GM23338 (cell line): ENCODE measurements around the gene CNPY4. TPM values are rescaled to one million over a fixed set of nuclear protein-coding genes. Genes with fewer than 3 reads are reported as not detected.

Experiments
- ATAC-seq: fragments of 200-7000 bp; cut with Tn5 transposase; 3 replicates; pipeline ENCODE4 v1.9.1; 2020
- DNase-seq: peaks from one replicate; pipeline ENCODE4 v3.0.0-alpha.2; 2015; ENCODE audit warnings: low spot score
- H2AFZ ChIP-seq: fragments of 200-600 bp; sonication (generic); 2 replicates; pipeline ENCODE4 v1.8.0; 2016; ENCODE audit warnings: antibody characterized with exemption, mild to moderate bottlenecking, moderate library complexity
- H3F3A ChIP-seq: fragments of 200-600 bp; sonication (generic); replicated peaks from 2 replicates; pipeline ENCODE4 v1.8.0; 2017; ENCODE audit warnings: antibody characterized with exemption, mixed run types, low read depth
- H3K27ac ChIP-seq: fragments of 200-600 bp; sonication (generic); 2 replicates; pipeline ENCODE4 v1.6.1; 2016; ENCODE audit warnings: low read depth
- H3K27me3 ChIP-seq: fragments of 200-600 bp; sonication (generic); 2 replicates; pipeline ENCODE4 v1.8.0; 2016; ENCODE audit warnings: mild to moderate bottlenecking, mixed run types, moderate library complexity; ENCODE audit not compliant: insufficient read depth
- H3K36me3 ChIP-seq: fragments of 200-600 bp; sonication (generic); 2 replicates; pipeline ENCODE4 v1.8.0; 2016; ENCODE audit warnings: mild to moderate bottlenecking; ENCODE audit not compliant: insufficient read depth
- H3K4me1 ChIP-seq: fragments of 200-600 bp; sonication (generic); 2 replicates; pipeline ENCODE4 v1.8.0; 2016; ENCODE audit warnings: mild to moderate bottlenecking, moderate library complexity; ENCODE audit not compliant: insufficient read depth
- H3K4me2 ChIP-seq: fragments of 200-600 bp; sonication (generic); 2 replicates; pipeline ENCODE4 v1.7.1; 2017; ENCODE audit warnings: mixed run types
- H3K4me3 ChIP-seq: fragments of 200-600 bp; sonication (generic); 2 replicates; pipeline ENCODE4 v1.6.1; 2016; ENCODE audit warnings: mixed run types
- H3K79me2 ChIP-seq: fragments of 200-600 bp; sonication (generic); replicated peaks from 2 replicates; pipeline ENCODE4 v1.8.0; 2017; ENCODE audit warnings: mild to moderate bottlenecking; ENCODE audit not compliant: insufficient read depth
- H3K9me2 ChIP-seq: fragments of 200-600 bp; sonication (generic); 2 replicates; pipeline ENCODE4 v1.8.0; 2017; ENCODE audit not compliant: insufficient read depth
- H4K20me1 ChIP-seq: fragments of 200-600 bp; sonication (generic); replicated peaks from 2 replicates; pipeline ENCODE4 v1.8.0; 2017; ENCODE audit warnings: mild to moderate bottlenecking; ENCODE audit not compliant: insufficient read depth
- H3K27ac Mint-ChIP-seq: 2 replicates; pipeline ENCODE4 v1.8.0; 2020; ENCODE audit warnings: inconsistent platforms, mild to moderate bottlenecking, moderate library complexity, mixed read lengths
- H3K27me3 Mint-ChIP-seq: 3 replicates; pipeline ENCODE4 v1.8.0; 2022; ENCODE audit warnings: low read depth, mild to moderate bottlenecking, moderate library complexity, mixed read lengths, inconsistent platforms; ENCODE audit not compliant: insufficient read depth, poor library complexity
- H3K36me3 Mint-ChIP-seq: 3 replicates; pipeline ENCODE4 v1.8.0; 2021; ENCODE audit warnings: low read depth, mild to moderate bottlenecking, inconsistent platforms, moderate library complexity, mixed read lengths
- H3K4me1 Mint-ChIP-seq: 3 replicates; pipeline ENCODE4 v1.8.0; 2020; ENCODE audit warnings: mild to moderate bottlenecking, inconsistent platforms, mixed read lengths
- H3K4me3 Mint-ChIP-seq: 3 replicates; pipeline ENCODE4 v1.8.0; 2021; ENCODE audit warnings: moderate library complexity, mild to moderate bottlenecking, inconsistent platforms, mixed read lengths
- H3K9me3 Mint-ChIP-seq: 3 replicates; pipeline ENCODE4 v1.8.0; 2020; ENCODE audit warnings: moderate library complexity, mild to moderate bottlenecking, inconsistent platforms, mixed read lengths
- EZH2phosphoT487 ChIP-seq: fragments of 200-600 bp; sonication (generic); IDR thresholded peaks from one replicate; pipeline ENCODE4 v1.8.1; 2018; ENCODE audit warnings: antibody characterized with exemption; ENCODE audit not compliant: unreplicated experiment
- JUNB ChIP-seq: IDR thresholded peaks from one replicate; pipeline ENCODE4 v1.6.1; 2016; ENCODE audit warnings: antibody characterized with exemption; ENCODE audit not compliant: unreplicated experiment
- POLR2AphosphoS5 ChIP-seq: IDR thresholded peaks from 2 replicates; pipeline ENCODE4 v1.6.1; 2016; ENCODE audit warnings: antibody characterized with exemption, low read depth
- STAT1 ChIP-seq: IDR thresholded peaks from one replicate; pipeline ENCODE4 v1.6.1; 2016; ENCODE audit warnings: antibody characterized with exemption; ENCODE audit not compliant: unreplicated experiment
- ZNF114 ChIP-seq: fragments of 250-450 bp; sonication (Bioruptor Pico); IDR thresholded peaks from 2 replicates; pipeline ENCODE4 v1.5.0; 2020; ENCODE audit warnings: mild to moderate bottlenecking, moderate library complexity
- ZNF331 ChIP-seq: fragments of 250-450 bp; sonication (Bioruptor Pico); IDR thresholded peaks from 2 replicates; pipeline ENCODE4 v1.5.0; 2020; ENCODE audit warnings: low read depth, mild to moderate bottlenecking, moderate library complexity
- polyA plus RNA-seq: library from polyadenylated mRNA; unstranded; fragments of >200 nt; fragmentation: Nextera tagmentation; extraction: Ambion mirVana; gene quantifications from 2 replicates; pipeline ENCODE4 v1.2.1, GENCODE V29; 2016
- total RNA-seq: library from RNA; depleted of rRNA; stranded (reverse); fragments of >200 nt; shearing (Covaris generic); gene quantifications from 2 replicates; pipeline ENCODE4 v1.2.3, GENCODE V29; 2014
- TF ChIP-seq, protein P1 (sequence below): IDR thresholded peaks from one replicate; pipeline ENCODE4 v1.6.1; 2018; ENCODE audit warnings: antibody characterized with exemption; ENCODE audit not compliant: unreplicated experiment
- TF ChIP-seq, protein P2 (sequence below), 2 experiments: fragments of 200-600 bp in 1 of 2; sonication (generic) in 1 of 2; conservative IDR thresholded peaks; 2 replicates each; pipeline versions ENCODE4 v1.5.1 to v1.6.1; 2016 to 2017; ENCODE audit warnings: antibody characterized with exemption in 2 of 2, low read depth in 2 of 2, mild to moderate bottlenecking in 2 of 2, moderate library complexity in 1 of 2
- TF ChIP-seq, protein P3 (sequence below): IDR thresholded peaks from 2 replicates; pipeline ENCODE4 v1.6.1; 2016; ENCODE audit warnings: antibody characterized with exemption
- TF ChIP-seq, protein P4 (sequence below): fragments of 250-450 bp; sonication (Bioruptor Pico); IDR thresholded peaks from 2 replicates; pipeline ENCODE4 v1.5.0; 2020; ENCODE audit warnings: mild to moderate bottlenecking, moderate library complexity

CNPY4 gene
- total and polyA plus RNA-seq, 2 experiments from 2014 or later: 10.7 to 12.0 TPM

DNA sequence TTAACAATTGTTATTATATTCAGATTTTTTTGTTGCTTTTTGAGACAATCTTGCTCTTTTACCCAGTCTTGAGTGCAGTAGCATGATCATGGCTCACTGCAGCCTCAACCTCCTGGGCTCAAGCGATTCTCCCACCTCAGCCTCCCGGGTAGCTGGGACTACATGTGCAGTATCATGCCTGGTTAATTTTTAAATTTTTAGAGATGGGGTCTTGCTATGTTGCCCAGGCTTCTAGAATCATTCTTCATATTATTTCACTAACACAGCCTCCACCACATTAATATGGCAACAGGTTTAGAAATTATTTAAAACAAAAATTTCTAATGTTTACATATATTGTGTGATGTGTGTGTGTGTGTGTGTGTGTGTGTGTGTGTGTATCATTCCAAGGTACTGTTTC is 27.8 kb downstream of the CNPY4 start:
- DNase-seq (no peak), ATAC-seq (no peak)
- H3K4me3 ChIP-seq: no peak overlapping the region
- no peak overlapping the region for H2AFZ ChIP-seq
- H3F3A ChIP-seq: peaks cover 9% of the 10 kb centered on the region
- H3K27ac ChIP-seq: no peak overlapping the region
- H3K4me2 ChIP-seq: no peak overlapping the region
- H3K27me3 ChIP-seq: no peaks in the 10 kb centered on the region
- H4K20me1 ChIP-seq: peaks cover 3% of the 10 kb centered on the region
- TF ChIP-seq ZNF114 (CRISPR knock-in tag): no peak
- TF ChIP-seq, protein P1, sequence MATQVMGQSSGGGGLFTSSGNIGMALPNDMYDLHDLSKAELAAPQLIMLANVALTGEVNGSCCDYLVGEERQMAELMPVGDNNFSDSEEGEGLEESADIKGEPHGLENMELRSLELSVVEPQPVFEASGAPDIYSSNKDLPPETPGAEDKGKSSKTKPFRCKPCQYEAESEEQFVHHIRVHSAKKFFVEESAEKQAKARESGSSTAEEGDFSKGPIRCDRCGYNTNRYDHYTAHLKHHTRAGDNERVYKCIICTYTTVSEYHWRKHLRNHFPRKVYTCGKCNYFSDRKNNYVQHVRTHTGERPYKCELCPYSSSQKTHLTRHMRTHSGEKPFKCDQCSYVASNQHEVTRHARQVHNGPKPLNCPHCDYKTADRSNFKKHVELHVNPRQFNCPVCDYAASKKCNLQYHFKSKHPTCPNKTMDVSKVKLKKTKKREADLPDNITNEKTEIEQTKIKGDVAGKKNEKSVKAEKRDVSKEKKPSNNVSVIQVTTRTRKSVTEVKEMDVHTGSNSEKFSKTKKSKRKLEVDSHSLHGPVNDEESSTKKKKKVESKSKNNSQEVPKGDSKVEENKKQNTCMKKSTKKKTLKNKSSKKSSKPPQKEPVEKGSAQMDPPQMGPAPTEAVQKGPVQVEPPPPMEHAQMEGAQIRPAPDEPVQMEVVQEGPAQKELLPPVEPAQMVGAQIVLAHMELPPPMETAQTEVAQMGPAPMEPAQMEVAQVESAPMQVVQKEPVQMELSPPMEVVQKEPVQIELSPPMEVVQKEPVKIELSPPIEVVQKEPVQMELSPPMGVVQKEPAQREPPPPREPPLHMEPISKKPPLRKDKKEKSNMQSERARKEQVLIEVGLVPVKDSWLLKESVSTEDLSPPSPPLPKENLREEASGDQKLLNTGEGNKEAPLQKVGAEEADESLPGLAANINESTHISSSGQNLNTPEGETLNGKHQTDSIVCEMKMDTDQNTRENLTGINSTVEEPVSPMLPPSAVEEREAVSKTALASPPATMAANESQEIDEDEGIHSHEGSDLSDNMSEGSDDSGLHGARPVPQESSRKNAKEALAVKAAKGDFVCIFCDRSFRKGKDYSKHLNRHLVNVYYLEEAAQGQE: no peak
- TF ChIP-seq, protein P2, sequence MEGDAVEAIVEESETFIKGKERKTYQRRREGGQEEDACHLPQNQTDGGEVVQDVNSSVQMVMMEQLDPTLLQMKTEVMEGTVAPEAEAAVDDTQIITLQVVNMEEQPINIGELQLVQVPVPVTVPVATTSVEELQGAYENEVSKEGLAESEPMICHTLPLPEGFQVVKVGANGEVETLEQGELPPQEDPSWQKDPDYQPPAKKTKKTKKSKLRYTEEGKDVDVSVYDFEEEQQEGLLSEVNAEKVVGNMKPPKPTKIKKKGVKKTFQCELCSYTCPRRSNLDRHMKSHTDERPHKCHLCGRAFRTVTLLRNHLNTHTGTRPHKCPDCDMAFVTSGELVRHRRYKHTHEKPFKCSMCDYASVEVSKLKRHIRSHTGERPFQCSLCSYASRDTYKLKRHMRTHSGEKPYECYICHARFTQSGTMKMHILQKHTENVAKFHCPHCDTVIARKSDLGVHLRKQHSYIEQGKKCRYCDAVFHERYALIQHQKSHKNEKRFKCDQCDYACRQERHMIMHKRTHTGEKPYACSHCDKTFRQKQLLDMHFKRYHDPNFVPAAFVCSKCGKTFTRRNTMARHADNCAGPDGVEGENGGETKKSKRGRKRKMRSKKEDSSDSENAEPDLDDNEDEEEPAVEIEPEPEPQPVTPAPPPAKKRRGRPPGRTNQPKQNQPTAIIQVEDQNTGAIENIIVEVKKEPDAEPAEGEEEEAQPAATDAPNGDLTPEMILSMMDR (conservative IDR thresholded peaks at IDR 0.05; ENCODE audit: low read depth in 2 of 2): no peak
- TF ChIP-seq ZNF331: no peak
- no peak for TF ChIP-seq STAT1
- TF ChIP-seq, protein P3, sequence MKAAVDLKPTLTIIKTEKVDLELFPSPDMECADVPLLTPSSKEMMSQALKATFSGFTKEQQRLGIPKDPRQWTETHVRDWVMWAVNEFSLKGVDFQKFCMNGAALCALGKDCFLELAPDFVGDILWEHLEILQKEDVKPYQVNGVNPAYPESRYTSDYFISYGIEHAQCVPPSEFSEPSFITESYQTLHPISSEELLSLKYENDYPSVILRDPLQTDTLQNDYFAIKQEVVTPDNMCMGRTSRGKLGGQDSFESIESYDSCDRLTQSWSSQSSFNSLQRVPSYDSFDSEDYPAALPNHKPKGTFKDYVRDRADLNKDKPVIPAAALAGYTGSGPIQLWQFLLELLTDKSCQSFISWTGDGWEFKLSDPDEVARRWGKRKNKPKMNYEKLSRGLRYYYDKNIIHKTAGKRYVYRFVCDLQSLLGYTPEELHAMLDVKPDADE: no peak
- no peak for TF ChIP-seq JUNB
- TF ChIP-seq, protein P4, sequence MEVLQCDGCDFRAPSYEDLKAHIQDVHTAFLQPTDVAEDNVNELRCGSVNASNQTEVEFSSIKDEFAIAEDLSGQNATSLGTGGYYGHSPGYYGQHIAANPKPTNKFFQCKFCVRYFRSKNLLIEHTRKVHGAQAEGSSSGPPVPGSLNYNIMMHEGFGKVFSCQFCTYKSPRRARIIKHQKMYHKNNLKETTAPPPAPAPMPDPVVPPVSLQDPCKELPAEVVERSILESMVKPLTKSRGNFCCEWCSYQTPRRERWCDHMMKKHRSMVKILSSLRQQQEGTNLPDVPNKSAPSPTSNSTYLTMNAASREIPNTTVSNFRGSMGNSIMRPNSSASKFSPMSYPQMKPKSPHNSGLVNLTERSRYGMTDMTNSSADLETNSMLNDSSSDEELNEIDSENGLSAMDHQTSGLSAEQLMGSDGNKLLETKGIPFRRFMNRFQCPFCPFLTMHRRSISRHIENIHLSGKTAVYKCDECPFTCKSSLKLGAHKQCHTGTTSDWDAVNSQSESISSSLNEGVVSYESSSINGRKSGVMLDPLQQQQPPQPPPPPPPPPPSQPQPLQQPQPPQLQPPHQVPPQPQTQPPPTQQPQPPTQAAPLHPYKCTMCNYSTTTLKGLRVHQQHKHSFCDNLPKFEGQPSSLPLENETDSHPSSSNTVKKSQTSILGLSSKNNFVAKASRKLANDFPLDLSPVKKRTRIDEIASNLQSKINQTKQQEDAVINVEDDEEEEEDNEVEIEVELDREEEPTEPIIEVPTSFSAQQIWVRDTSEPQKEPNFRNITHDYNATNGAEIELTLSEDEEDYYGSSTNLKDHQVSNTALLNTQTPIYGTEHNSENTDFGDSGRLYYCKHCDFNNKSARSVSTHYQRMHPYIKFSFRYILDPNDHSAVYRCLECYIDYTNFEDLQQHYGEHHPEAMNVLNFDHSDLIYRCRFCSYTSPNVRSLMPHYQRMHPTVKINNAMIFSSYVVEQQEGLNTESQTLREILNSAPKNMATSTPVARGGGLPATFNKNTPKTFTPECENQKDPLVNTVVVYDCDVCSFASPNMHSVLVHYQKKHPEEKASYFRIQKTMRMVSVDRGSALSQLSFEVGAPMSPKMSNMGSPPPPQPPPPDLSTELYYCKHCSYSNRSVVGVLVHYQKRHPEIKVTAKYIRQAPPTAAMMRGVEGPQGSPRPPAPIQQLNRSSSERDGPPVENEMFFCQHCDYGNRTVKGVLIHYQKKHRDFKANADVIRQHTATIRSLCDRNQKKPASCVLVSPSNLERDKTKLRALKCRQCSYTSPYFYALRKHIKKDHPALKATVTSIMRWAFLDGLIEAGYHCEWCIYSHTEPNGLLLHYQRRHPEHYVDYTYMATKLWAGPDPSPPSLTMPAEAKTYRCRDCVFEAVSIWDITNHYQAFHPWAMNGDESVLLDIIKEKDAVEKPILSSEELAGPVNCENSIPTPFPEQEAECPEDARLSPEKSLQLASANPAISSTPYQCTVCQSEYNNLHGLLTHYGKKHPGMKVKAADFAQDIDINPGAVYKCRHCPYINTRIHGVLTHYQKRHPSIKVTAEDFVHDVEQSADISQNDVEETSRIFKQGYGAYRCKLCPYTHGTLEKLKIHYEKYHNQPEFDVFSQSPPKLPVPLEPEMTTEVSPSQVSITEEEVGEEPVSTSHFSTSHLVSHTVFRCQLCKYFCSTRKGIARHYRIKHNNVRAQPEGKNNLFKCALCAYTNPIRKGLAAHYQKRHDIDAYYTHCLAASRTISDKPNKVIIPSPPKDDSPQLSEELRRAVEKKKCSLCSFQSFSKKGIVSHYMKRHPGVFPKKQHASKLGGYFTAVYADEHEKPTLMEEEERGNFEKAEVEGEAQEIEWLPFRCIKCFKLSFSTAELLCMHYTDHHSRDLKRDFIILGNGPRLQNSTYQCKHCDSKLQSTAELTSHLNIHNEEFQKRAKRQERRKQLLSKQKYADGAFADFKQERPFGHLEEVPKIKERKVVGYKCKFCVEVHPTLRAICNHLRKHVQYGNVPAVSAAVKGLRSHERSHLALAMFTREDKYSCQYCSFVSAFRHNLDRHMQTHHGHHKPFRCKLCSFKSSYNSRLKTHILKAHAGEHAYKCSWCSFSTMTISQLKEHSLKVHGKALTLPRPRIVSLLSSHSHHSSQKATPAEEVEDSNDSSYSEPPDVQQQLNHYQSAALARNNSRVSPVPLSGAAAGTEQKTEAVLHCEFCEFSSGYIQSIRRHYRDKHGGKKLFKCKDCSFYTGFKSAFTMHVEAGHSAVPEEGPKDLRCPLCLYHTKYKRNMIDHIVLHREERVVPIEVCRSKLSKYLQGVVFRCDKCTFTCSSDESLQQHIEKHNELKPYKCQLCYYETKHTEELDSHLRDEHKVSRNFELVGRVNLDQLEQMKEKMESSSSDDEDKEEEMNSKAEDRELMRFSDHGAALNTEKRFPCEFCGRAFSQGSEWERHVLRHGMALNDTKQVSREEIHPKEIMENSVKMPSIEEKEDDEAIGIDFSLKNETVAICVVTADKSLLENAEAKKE (CRISPR knock-in tag): no peak
- TF ChIP-seq POLR2AphosphoS5: no peak
- TF ChIP-seq EZH2phosphoT487: no peak
- no peak overlapping the region for H3K4me3 Mint-ChIP-seq
- H3K9me3 Mint-ChIP-seq: peaks cover 4% of the 10 kb centered on the region; the same call in 1 of the 3 replicates
- peaks cover 21% of the 10 kb centered on the region for H3K4me1 Mint-ChIP-seq
- peaks cover 10% of the 10 kb centered on the region for H3K27me3 Mint-ChIP-seq
- no peak overlapping the region for H3K27ac Mint-ChIP-seq
- peaks cover 29% of the 10 kb centered on the region for H3K79me2 ChIP-seq
- peaks cover 15% of the 10 kb centered on the region for H3K4me1 ChIP-seq
- no peaks in the 10 kb centered on the region for H3K9me2 ChIP-seq
- H3K36me3 ChIP-seq: no peaks in the 10 kb centered on the region
- H3K36me3 Mint-ChIP-seq: peaks cover 16% of the 10 kb centered on the region
